Liver (tissue), 9 donors: ENCODE measurements around the gene DMPK. TPM values are rescaled to one million over a fixed set of nuclear protein-coding genes. Genes with fewer than 3 reads are reported as not detected.

Source experiments
- DNase-seq: peaks from one replicate; pipeline ENCODE4 v3.0.0-alpha.2; 2017; ENCODE audit warnings: low spot score
- H3K27ac ChIP-seq, 2 donors: one replicate each; pipeline ENCODE4 v1.7.0; 2013; ENCODE audit warnings: inconsistent platforms in 2 of 2, low read length in 2 of 2, control low read depth in 1 of 2, low read depth in 1 of 2, mild to moderate bottlenecking in 1 of 2
- H3K27me3 ChIP-seq, 4 donors: one replicate each; pipeline versions ENCODE4 v1.6.1 to v1.7.0; 2013; ENCODE audit warnings: low read length in 3 of 4, inconsistent platforms in 1 of 4, mild to moderate bottlenecking in 1 of 4, moderate library complexity in 1 of 4; ENCODE audit not compliant: control insufficient read depth in 4 of 4, insufficient read depth in 4 of 4
- H3K36me3 ChIP-seq, 4 donors: one replicate each; pipeline versions ENCODE4 v1.6.1 to v1.7.0; 2013; ENCODE audit warnings: low read length in 3 of 4, mild to moderate bottlenecking in 3 of 4, low read depth in 1 of 4, moderate library complexity in 1 of 4; ENCODE audit not compliant: control insufficient read depth in 4 of 4, insufficient read depth in 3 of 4
- H3K4me1 ChIP-seq, 4 donors: one replicate each; pipeline versions ENCODE4 v1.6.1 to v1.7.0; 2013; ENCODE audit warnings: low read length in 3 of 4, mild to moderate bottlenecking in 3 of 4, moderate library complexity in 1 of 4; ENCODE audit not compliant: control insufficient read depth in 4 of 4, insufficient read depth in 4 of 4
- H3K4me3 ChIP-seq, 3 donors: one replicate each; pipeline versions ENCODE4 v1.6.1 to v1.7.0; 2013; ENCODE audit warnings: low read length in 3 of 3, control low read depth in 1 of 3, low read depth in 1 of 3, mild to moderate bottlenecking in 1 of 3
- H3K9ac ChIP-seq, 2 donors: one replicate each; pipeline ENCODE4 v1.7.0; 2013; ENCODE audit warnings: low read length in 2 of 2, mild to moderate bottlenecking in 2 of 2, moderate library complexity in 2 of 2, control low read depth in 1 of 2, low read depth in 1 of 2
- H3K9me3 ChIP-seq, 4 donors: one replicate each; pipeline versions ENCODE4 v1.6.1 to v1.7.0; 2013; ENCODE audit warnings: low read length in 3 of 4; ENCODE audit not compliant: control insufficient read depth in 4 of 4
- FOXA1 ChIP-seq: IDR thresholded peaks from 2 replicates; pipeline ENCODE4 v1.6.1; 2016; ENCODE audit warnings: antibody characterized with exemption
- HNF4G ChIP-seq: IDR thresholded peaks from 2 replicates; pipeline ENCODE4 v1.6.1; 2016; ENCODE audit warnings: antibody characterized with exemption
- JUND ChIP-seq, 2 donors: IDR thresholded peaks; 2 replicates each; pipeline ENCODE4 v1.6.1; 2016; ENCODE audit warnings: antibody characterized with exemption in 2 of 2
- MAX ChIP-seq: IDR thresholded peaks from 2 replicates; pipeline ENCODE4 v1.6.1; 2016; ENCODE audit warnings: antibody characterized with exemption
- NR2F2 ChIP-seq: IDR thresholded peaks from 2 replicates; pipeline ENCODE4 v1.6.1; 2016; ENCODE audit warnings: antibody characterized with exemption
- RAD21 ChIP-seq, 2 donors: IDR thresholded peaks; 2 replicates each; pipeline ENCODE4 v1.6.1; 2016; ENCODE audit warnings: antibody characterized with exemption in 2 of 2, mild to moderate bottlenecking in 2 of 2
- RXRA ChIP-seq, 2 donors: IDR thresholded peaks; 2 replicates each; pipeline ENCODE4 v1.6.1; 2017 to 2018; ENCODE audit warnings: antibody characterized with exemption in 2 of 2, mild to moderate bottlenecking in 1 of 2
- SP1 ChIP-seq: IDR thresholded peaks from 2 replicates; pipeline ENCODE4 v1.6.1; 2018; ENCODE audit warnings: antibody characterized with exemption, mild to moderate bottlenecking
- WGBS: extraction: QIAGEN DNeasy Blood & Tissue Kit; methylation state at CpG from one replicate; pipeline ENCODE4 v1.1.7; 2013; 5-methylcytosine and 5-hydroxymethylcytosine counted together
- polyA plus RNA-seq, 2 donors: library from polyadenylated mRNA; stranded (reverse) in 1 of 2; unstranded in 1 of 2; fragments of 200-250 nt in 1 of 2; fragments of >200 nt in 1 of 2; fragmentation: Nextera tagmentation in 1 of 2; extraction: Ambion mirVana in 1 of 2; gene quantifications; one replicate each; pipeline versions ENCODE4 v1.2.1 to v1.2.3, GENCODE V29; 2013 to 2015
- total RNA-seq, 2 donors: library from RNA; depleted of rRNA; stranded (reverse); fragments of >200 nt; gene quantifications; one replicate each; pipeline ENCODE4 v1.2.3, GENCODE V29; 2014
- TF ChIP-seq, protein P1 (sequence below): IDR thresholded peaks from 2 replicates; pipeline ENCODE4 v1.6.1; 2016; ENCODE audit warnings: antibody characterized with exemption, mild to moderate bottlenecking
- TF ChIP-seq, protein P2 (sequence below): fragments of 150-350 bp; IDR thresholded peaks from 2 replicates; pipeline ENCODE4 v1.5.1; 2017; ENCODE audit warnings: improper control_type of control experiment, low read depth, low read length; ENCODE audit not compliant: missing input control
- donor health status: healthy.
- donor health status: healthy.
- donor health status: healthy.
- donor health status: healthy.
- donor health status: healthy.

DMPK gene
- total and polyA plus RNA-seq, 4 donors: 1.8 to 12.5 (median 6.1) TPM

DNA sequence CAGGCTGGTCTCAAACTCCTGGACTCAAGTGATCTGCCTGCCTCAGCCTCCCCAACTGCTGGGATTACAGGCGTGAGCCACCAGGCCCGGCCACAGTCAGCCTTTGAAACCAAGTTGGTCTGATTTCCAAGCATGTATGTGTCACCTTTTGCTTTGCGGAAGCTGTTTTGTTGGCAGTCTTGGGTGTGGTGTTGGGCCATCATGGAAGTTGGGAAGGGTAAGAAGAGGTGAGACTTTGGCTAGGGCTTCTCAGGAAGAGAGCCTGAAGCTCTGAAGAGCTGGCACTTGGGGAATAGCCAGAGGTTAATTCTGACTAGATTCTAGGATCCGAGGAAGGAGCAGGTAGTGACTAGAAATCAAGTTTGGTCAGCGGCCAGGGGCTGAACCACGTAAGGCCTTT is 30.0 kb upstream of the DMPK start:
- Histone ChIP-seq H3K4me3 (no peak overlapping the region), H3K9me3 (no peaks in the 10 kb centered on the region), H3K27me3 (no peaks in the 10 kb centered on the region), H3K36me3 (peaks cover 0 to 5% (median 2%) of the 10 kb centered on the region in 4 donors), H3K27ac (no peak overlapping the region), H3K9ac (no peak overlapping the region), H3K4me1 (peaks cover 0 to 7% (median 0%) of the 10 kb centered on the region in 4 donors)
- TF ChIP-seq MAX (no peak), NR2F2 (no peak), RXRA (IDR thresholded peaks at IDR 0.05) (no peak), SP1 (no peak), JUND (IDR thresholded peaks at IDR 0.05) (no peak), HNF4G (no peak), FOXA1 (no peak)
- TF ChIP-seq, protein P1, sequence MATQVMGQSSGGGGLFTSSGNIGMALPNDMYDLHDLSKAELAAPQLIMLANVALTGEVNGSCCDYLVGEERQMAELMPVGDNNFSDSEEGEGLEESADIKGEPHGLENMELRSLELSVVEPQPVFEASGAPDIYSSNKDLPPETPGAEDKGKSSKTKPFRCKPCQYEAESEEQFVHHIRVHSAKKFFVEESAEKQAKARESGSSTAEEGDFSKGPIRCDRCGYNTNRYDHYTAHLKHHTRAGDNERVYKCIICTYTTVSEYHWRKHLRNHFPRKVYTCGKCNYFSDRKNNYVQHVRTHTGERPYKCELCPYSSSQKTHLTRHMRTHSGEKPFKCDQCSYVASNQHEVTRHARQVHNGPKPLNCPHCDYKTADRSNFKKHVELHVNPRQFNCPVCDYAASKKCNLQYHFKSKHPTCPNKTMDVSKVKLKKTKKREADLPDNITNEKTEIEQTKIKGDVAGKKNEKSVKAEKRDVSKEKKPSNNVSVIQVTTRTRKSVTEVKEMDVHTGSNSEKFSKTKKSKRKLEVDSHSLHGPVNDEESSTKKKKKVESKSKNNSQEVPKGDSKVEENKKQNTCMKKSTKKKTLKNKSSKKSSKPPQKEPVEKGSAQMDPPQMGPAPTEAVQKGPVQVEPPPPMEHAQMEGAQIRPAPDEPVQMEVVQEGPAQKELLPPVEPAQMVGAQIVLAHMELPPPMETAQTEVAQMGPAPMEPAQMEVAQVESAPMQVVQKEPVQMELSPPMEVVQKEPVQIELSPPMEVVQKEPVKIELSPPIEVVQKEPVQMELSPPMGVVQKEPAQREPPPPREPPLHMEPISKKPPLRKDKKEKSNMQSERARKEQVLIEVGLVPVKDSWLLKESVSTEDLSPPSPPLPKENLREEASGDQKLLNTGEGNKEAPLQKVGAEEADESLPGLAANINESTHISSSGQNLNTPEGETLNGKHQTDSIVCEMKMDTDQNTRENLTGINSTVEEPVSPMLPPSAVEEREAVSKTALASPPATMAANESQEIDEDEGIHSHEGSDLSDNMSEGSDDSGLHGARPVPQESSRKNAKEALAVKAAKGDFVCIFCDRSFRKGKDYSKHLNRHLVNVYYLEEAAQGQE: no peak
- DNase-seq: no peak
- WGBS: 94% methylated on average over 6 of the region's 6 CpGs

- no peaks in the 10 kb centered on the region for H3K9me3 ChIP-seq
- H3K4me3 ChIP-seq: no peak overlapping the region
- no peak for DNase-seq
- H3K27me3 ChIP-seq: no peaks in the 10 kb centered on the region
- TF ChIP-seq RAD21 (IDR thresholded peaks at IDR 0.05) (no peak), SP1 (no peak)
- TF ChIP-seq, protein P1: no peak
- H3K4me1 ChIP-seq: no peaks in the 10 kb centered on the region
- 53% methylated on average over 7 of the region's 7 CpGs for WGBS
- H3K27ac ChIP-seq: no peak overlapping the region
- H3K36me3 ChIP-seq: peaks cover 0 to 2% (median 0%) of the 10 kb centered on the region in 4 donors
- H3K9ac ChIP-seq: no peak overlapping the region
Observed at GRCh38 chr19:45809643-45810159, 27.4 kb upstream of the DMPK start.

DNA sequence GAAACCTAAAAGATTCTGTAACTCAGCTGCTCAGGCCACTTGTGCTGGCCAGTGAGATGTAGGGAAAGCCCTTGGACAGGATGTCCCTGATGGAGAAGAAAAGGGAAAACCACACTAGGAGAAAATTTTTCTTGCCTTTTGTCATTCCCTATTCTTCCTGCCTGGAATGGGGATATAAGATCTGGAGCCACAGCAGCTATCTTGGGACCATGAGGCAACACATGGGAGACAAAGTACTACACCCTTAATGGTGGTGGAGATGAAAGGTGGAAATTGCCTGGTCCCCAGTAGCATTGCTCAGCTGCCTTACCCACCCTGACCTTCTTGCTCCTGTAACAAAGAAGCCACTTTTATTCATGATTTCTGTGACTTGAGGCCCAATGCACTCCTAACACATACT is 23.4 kb upstream of the DMPK start:
- no peaks in the 10 kb centered on the region for H3K36me3 ChIP-seq
- H3K27me3 ChIP-seq: no peaks in the 10 kb centered on the region
- TF ChIP-seq HNF4G (no peak), MAX (no peak), NR2F2 (no peak), JUND (IDR thresholded peaks at IDR 0.05) (no peak), RXRA (IDR thresholded peaks at IDR 0.05) (no peak), RAD21 (IDR thresholded peaks at IDR 0.05) (no peak)
- TF ChIP-seq, protein P2, sequence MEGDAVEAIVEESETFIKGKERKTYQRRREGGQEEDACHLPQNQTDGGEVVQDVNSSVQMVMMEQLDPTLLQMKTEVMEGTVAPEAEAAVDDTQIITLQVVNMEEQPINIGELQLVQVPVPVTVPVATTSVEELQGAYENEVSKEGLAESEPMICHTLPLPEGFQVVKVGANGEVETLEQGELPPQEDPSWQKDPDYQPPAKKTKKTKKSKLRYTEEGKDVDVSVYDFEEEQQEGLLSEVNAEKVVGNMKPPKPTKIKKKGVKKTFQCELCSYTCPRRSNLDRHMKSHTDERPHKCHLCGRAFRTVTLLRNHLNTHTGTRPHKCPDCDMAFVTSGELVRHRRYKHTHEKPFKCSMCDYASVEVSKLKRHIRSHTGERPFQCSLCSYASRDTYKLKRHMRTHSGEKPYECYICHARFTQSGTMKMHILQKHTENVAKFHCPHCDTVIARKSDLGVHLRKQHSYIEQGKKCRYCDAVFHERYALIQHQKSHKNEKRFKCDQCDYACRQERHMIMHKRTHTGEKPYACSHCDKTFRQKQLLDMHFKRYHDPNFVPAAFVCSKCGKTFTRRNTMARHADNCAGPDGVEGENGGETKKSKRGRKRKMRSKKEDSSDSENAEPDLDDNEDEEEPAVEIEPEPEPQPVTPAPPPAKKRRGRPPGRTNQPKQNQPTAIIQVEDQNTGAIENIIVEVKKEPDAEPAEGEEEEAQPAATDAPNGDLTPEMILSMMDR: no peak
- no peak overlapping the region for H3K9ac ChIP-seq
- H3K27ac ChIP-seq: no peak overlapping the region
- H3K4me3 ChIP-seq: no peak overlapping the region
- DNase-seq: no peak
- no peaks in the 10 kb centered on the region for H3K4me1 ChIP-seq
- no peaks in the 10 kb centered on the region for H3K9me3 ChIP-seq
